Measurements from ENCODE around the gene OXA1L.
"Not testable (repeated sequence)": the region's sequence is repeated elsewhere in the genome, so short reads cannot be mapped to it uniquely, and the experiment has no call there.

The OXA1L gene

DNA sequence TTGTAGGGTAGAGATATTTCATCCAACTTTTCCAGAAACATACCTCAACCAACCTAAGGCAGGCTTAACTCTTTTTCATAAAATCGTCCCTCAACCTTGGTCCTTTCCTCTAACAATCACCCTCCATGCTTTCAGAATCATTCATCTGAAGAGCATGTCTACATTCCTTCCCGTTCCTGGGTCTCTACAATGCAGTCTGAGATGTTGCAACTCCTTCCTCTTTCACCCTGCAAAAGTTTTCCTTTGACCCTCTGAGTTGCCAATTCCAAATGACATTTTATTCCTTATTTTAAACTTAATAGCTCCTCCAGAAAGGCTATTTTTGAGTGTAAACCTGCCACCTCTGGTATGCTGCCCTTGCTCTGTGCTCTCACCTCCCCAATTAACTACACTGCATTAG lies 32.0 kb downstream of the OXA1L start:
- DNase-seq (ENCODE audit: low read depth in 3 of 3): no peak

DNA sequence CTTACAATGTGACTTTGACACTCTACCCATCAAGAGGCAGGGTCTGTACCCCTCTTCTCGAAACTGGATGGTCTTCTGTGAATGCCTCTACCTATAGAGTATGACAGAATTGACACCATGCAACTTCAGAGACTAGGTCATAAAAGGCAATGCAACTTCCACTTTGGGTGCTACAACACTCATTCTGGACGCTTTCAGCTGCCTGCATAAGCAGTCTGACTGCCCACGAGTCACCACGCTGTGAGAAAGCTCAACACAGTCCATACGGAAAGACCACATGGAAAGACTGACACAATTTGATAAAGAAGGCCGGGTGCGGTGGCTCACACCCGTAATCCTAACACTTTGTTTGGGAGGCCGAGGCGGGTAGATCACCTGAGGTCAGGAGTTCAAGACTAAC lies 33.9 kb downstream of the OXA1L start:
- no peak for DNase-seq (ENCODE audit: low read depth in 3 of 3)

DNA sequence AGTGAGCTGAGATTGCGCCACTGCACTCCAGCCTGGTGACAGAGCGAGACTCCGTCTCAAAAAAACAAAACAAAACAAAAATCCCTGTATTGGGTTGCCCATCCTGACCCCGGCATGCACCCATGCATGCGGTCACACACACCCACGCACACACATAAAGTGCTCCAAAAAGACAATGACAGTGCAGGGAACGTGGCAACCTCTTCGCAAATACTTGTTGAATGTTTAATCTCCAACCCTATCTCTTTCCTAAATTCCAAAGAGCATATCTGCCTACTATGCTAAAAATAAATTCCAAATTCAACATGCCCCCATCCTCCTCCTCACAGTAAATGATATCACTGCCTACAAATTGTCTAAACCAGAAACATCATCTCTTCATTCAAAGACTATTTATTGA lies 35.2 kb downstream of the OXA1L start:
- DNase-seq (ENCODE audit: low read depth in 3 of 3): no peak

DNA sequence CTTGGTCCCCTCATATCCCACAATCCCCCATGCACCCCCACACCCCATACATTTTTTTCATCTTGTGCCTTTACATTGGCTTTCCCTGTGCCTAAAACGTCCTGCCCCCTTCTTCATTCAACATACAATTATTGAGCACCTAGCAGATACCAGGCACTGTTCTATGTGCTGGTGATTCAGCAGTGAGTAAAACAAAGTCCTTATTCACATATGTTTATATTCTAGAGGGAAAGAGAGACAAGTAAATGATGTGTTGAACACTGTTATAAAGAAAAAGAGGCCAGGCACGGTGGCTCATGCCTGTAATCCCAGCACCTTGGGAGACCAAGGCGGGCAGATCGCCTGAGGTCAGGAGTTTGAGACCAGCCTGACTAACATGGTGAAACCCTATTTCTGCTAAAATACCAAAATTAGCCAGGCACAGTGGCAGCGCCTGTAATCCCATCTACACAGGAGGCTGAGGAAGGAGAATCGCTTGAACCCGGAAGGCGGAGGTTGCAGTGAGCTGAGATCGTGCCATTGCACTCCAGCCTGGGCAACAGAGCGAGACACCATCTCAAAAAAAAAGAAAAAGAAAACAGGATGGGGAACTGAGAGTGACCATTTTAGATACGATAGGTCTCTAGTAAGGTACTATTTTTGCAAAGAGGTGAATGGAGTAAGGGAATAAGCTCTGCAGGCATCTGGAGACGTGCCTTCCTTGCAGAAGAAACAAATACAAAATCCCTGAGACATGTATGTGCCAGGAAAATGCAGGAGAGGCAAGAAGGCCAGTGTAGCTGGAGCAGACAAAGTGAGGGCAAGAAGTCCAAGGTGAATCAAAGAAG lies 36.6 kb downstream of the OXA1L start:
- no peak for DNase-seq (ENCODE audit: low read depth in 3 of 3)

DNA sequence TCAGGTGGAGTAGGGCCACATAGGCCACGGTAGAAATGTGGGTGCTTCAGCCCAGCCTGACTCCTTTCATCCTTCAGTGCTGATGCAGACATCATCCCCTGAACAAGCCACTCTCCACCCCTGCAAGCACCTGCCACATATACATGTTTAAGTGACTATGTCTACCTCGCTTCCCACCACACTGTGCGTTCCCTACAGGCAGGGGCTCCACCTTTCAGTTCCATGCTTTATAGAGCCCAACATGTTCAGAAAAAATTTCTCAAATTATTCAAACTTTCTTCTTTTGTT lies 37.1 kb downstream of the OXA1L start:
- DNase-seq (ENCODE audit: low read depth in 3 of 3): no peak

DNA sequence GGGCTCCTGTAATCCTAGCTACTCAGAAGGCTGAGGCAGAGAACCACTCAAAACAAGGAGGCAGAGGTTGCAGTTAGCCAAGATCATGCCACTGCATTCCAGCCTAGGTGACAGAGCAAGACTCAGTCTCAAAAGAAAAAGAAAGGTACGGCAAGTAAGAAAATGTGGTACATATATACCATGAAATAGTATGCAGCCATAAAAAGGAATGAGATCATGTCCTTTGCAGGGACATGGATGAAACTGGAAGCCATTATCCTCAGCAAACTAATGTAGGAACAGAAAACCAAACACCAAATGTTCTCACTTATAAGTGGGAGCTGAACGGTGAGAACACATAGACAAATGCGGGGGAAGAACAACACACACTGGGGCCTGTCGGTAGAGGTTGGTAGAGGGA lies 38.7 kb downstream of the OXA1L start:
- DNase-seq (ENCODE audit: low read depth in 3 of 3): not testable (repeated sequence)

DNA sequence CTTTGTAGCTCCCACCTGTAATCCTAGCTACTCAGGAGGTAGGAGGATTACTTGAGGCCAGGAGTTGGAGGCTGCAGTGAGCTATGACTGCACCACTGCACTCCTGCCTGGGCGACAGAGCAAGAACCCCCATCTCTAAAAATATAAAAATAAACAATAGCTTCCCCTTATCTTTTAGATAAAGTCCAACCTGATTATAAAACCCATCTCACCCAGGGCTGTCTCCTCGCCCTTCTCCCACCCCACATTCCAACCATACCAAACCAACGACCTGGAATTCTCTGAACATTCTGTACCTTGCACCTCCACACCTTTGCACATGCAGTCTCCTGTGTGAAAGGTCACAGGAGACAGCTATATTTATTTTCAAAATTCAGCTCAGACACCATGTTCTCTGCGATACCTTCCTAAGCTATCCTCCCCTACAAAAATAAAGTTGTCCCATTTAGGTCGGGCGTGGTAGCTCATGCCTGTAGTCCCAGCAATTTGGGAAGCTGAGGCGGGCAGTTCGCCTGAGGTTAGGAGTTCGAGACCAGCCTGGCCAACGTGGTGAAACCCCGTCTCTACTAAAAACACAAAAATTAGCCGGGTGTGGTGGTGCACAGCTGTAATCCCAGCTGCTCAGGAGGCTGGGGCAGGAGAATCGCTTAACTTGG lies 41.1 kb downstream of the OXA1L start:
- DNase-seq (ENCODE audit: low read depth in 3 of 3): no peak

DNA sequence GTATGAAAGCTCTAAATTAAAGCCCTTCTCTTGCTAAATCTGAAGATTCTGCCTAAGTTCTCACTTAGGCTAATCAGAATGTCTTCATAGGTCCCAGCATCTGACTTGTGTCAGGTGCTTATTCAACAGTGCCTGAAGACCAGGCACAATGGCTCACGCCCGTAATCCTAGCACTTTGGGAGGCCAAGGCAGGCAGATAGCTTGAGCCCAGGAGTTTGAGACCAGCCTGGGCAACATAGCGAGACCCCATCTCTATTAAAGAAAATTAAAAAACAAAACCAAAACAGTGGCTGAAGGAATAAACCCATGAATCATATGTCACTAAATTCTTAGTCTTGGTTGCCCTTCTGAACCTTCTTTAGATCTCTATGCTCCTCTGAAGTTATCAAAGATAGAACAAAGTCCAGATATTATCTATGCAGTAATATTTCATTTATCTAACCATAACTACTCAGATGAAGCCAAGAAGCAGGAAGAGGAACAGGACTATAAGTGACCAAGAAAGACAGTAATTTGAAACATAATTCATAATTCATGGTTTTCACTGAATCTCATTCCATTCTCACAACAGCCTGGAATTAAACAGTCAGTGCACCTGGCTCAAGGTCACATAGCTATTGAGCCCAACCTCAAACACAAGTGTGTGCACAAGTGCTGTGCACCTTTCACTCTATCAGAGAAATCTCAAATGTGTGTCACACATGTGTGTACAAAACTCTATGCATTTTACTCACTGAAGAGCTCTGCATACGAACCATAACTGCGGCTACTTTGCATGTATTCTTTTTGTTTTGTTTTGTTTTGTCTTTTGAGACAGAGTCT lies 42.1 kb downstream of the OXA1L start:
- no peak for DNase-seq (ENCODE audit: low read depth in 3 of 3)

DNA sequence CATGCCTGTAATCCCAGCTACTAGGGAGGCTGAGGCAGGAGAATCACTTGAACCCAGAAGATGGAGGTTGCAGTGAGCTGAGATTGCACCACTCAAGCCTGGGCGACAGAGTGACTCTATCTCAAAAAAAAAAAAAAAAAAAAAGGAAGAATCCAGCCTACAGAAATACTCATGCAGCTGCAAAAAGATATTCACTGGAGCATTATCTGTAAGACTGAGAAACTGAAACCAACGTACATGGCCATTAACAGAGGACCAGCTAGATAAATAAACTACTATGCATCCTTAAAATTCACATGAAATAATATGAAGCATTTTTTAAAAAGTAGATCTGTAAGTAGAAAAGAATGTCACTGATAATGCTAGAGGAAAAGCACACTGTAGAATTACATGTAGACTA lies 45.2 kb downstream of the OXA1L start:
- no peak for DNase-seq (ENCODE audit: low read depth in 3 of 3)

DNA sequence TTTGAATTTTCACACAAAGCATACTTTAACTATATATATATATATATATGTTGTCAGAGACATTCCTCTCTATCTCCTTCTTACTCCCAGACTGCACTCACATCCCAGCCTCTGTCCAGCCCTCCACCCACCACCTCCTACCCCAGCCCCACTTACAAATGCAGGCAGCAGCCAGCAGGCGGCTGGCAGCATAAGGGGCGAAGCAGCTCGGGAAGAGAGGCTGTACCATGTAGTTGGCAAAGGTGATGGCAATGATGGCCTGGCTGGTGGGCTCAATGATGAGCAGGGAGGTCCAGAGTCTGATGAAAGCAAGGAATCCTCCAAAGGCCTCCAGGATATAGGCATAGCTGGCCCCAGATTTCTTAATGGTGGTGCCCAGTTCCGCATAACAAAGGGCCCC lies 46.3 kb downstream of the OXA1L start:
- no peak for DNase-seq (ENCODE audit: low read depth in 3 of 3)

DNA sequence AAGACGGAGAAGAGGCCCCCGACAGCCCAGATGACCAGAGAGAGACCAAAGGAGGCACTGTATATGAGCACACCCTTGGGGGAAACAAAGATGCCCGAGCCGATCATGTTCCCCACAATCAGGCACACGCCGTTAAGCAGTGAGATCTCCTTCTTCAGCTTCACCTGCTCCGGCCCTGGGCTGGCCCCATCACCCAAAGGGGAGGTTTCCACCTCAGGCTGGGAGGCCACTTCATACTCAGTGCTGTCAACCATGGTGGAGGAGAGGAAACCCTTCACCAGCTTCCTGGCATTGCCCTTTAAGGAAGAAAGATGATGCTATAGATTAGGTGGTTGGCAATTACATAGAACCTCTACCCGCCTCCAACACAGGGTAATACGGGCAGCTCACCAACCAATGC lies 46.7 kb downstream of the OXA1L start:
- no peak for DNase-seq (ENCODE audit: low read depth in 3 of 3)

DNA sequence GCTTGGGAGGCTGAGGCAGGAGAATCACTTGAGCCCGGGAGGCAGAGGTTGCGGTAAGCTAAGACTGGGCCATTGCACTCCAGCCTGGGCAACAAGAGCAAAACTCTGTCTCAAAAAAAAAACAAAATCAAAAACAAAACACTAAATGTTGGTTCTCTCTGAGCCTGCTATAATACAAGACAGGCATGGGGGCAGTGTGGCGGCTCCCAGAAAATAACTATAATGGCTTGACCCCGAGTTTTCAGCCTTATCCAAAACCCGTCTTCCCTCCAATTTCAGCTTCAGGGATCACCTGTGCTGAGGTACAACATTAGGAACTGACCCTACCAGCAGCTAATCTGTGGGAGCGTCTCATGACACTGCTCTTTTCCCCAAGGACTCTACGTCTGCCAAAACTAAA lies 47.9 kb downstream of the OXA1L start:
- no peak for DNase-seq (ENCODE audit: low read depth in 3 of 3)

DNA sequence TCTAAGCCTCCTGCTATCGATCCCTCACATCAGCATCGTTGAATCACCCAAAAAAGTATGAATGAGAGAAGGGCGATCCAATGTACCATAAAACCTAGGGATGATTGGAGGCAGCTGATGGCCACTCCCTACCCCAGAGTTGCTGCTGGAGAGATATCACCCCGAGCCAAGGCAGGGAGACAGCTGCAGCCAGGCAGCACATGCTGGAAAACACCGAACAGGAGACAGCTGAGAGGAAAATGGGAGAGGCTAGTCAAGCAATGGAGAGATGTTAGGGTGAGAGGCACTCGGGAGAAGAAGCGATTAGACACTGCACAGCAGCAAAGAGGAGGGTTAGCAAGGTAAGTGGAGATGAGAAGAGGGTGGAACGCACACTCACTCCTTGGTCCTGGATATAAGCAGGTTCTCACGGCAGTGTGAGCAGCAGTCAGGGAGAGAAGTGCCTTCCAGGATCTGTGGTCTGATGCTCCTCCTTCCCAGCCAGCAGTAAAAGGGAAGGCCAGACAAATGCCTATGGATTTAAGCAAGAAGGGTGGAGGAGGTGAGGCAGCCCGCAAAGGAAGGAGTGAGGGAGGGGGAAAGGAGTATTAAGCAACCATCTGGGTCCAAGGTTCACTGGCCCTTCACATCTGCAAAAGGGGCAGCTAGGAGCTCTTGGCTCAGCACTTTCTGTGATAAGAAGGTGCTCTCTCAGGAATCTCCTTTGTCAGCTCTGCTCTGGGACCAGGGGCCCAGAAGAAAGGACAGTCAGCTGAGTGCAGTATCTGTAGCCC lies 48.6 kb downstream of the OXA1L start, which contains the start of gene SLC7A7:
TSS of gene SLC7A7 (minus strand) at position 495 of the 773 bp plus-strand sequence. CDS start 2,037 bp downstream, outside the sequence.
- DNase-seq (ENCODE audit: low read depth in 3 of 3): no peak

DNA sequence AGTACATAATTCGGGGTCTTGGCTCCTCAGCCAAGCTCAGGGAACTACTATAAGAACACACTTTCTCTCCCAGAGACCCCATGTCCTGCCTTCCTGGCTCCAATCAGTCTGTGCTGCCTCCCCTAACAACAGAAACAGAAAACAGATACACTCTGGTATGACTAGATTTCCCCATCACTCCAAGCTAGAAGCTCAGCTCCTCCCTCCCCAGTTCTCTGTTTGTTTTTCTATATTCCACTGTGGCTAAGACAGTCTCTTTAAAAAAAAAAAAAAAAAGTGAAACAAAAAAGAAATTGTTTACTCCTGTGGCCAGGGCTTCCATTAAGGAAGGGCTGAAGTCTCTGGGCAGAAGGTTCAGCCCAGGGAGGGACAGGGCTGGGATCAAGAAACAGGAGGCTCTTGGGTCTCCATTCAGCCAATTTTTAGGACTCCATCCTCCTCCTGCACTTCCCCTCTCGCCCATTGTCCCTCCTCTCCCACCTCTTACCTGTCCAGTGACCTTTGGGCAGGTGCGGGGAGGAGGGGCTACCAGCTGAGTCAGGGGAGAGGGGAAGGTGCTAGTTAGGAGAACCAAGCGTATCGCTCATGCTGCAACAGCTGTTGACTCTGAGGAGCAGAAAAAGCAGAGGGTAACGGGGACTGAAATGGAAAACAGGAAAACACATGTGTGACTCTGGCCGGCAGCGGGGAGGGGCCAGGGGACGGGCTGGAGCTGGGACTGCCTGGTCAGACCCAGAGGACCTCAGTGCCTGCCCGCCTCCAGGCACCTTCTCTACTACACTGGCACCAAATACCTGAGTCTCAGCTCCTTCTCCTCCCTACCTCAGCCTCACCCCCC lies 52.9 kb downstream of the OXA1L start:
- no peak for DNase-seq (ENCODE audit: low read depth in 3 of 3)

DNA sequence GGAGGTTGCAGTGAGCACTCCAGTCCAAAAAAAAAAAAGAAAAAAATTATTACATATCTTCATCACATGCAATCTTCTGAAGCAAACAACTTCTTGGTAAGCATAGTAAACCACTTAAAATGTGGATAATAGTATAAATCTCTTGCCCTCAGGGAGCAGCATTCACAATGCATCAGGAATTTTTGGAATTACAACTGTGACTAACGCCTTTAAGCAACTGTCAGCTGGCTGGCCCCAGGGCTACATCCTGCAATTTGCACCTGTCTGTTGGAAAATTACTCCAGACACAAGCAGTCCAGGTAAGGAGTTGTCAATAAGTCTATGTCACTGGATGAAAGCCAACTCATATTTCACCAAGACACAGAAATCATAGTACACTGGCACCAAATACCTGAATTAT lies 54.2 kb downstream of the OXA1L start:
- DNase-seq (ENCODE audit: low read depth in 3 of 3): no peak

DNA sequence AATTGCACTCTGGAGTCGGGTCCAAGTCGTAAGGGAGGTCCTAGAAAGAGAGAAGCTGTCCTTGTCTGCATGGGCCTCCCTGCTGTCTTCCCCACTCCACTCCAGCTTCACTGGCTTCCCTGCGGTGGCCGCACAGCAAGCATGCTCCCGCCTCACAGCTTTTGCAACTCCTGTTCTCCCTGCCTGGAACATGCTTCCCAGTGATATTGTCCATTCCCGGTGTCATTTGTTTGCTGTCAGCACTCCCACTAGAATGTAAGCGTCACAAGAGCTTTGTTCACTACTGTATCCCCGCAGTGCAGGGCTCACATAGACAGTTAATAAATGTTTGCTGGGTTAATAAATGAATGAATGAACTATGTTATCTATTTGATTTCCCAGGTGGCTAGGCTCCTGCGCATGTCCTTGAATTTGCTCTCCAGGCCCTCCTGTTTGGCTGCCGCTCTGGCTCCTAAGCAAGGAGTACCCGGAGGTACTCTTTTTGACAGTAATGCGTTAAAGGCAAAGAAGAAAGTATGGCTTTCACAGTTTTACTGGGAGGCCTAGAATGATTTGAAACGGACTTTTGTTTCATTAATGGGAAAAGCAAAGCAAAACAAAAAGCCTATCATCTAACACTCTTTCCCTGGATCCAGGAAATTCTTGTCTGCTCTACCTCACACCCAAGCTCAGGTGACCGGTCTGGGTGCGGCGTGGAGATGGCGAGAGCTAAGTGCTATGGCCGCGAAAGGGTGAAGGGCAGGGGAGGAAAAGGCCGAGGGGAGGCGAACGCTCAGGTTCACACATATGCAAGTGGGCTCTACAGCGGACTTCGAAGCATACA lies 54.9 kb downstream of the OXA1L start:
- no peak for DNase-seq (ENCODE audit: low read depth in 3 of 3)

DNA sequence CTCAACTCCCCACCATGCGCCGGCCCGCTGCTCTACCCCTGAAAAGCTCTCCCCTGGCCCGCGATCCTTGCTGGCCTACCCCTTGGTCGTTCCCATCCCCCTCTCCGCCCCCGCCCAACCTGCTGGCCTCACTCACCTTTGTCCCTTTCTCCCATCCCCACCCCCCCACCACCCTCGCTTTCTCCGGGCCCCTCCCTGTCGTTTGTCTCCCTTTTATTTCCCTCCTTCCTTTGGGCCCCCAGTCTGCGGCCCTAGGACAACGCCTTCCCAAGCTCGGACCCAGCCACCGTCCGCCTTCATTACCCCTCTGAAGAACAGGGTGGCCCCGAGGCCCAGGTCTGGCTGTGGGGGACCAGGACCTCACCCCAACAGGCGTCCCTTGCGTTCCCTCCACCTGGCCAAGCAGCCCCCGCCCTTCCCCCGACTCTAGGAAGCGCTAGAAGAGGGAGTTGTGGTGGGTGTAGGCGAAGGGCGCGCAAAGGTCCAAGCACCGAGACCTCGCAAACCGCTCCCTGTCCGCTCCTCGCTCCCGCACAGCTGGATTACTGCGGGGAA lies 55.6 kb downstream of the OXA1L start:
- no peak for DNase-seq (ENCODE audit: low read depth in 3 of 3)

Data from stimulated activated CD4-positive, alpha-beta T cell treated with anti-CD3 and anti-CD28 coated beads, TNF-alpha, amount 100 ng/mL, for 48 hours (primary cell).